ENCODE results near the gene PDE6A.

PDE6A gene

DNA sequence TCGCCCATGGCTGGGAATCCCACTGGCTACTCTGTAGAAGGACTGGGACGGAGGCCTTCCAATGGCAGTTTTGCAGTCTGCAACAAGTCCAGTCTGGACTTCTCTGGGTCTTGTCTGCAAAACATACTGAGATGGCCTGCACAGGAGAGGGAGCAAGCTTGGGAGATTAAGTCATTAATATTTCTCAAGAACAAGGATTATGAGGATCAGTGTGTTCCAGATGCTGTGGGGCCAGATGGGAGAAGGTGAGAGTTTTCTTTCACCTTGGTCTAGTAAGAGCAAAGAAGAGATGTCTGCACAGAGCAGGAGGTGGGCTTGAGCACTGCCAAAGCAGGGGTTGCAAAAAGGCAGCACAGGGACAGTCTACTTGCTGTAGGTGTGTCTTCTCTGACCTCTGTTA lies at the start of gene PDE6A:
Gene PDE6A, minus strand, starts transcription at position 128 of the 400 bp plus-strand sequence. Its CDS starts 120 bp downstream, at position 8.
- no peak for DNase-seq (ENCODE audit: low read depth in 1 of 2, low spot score in 1 of 2)
- no peak for TF ChIP-seq JUND (IDR thresholded peaks at IDR 0.05; ENCODE audit: low read depth)
- in situ Hi-C loops (cut with HindIII; ENCODE audit: low pct_unique_long_range_greater_than_20kb, low sequenced_read_pairs): no loop called here

DNA sequence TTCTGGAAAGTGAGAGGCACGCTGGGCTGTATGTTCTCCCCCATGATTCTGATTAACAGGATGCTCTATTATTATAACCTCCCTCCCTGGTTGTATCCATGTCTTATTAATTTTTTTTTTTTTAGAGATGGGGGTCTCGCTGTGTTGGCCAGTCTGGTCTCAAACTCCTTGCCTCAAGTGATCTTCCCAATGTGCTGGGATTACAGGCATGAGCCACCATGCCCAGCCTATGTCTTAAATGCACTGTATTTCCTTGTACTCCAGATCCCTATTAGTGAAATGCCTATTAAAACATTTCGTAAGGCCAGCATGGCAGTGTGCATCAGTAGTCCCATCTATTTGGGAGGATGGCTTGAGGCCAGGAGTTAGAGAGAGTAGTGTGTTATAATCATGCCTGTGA lies 48.9 kb upstream of the PDE6A start:
- peak in 1 of 2 experiments; percentile 37 for DNase-seq (ENCODE audit: low read depth in 1 of 2, low spot score in 1 of 2)

DNA sequence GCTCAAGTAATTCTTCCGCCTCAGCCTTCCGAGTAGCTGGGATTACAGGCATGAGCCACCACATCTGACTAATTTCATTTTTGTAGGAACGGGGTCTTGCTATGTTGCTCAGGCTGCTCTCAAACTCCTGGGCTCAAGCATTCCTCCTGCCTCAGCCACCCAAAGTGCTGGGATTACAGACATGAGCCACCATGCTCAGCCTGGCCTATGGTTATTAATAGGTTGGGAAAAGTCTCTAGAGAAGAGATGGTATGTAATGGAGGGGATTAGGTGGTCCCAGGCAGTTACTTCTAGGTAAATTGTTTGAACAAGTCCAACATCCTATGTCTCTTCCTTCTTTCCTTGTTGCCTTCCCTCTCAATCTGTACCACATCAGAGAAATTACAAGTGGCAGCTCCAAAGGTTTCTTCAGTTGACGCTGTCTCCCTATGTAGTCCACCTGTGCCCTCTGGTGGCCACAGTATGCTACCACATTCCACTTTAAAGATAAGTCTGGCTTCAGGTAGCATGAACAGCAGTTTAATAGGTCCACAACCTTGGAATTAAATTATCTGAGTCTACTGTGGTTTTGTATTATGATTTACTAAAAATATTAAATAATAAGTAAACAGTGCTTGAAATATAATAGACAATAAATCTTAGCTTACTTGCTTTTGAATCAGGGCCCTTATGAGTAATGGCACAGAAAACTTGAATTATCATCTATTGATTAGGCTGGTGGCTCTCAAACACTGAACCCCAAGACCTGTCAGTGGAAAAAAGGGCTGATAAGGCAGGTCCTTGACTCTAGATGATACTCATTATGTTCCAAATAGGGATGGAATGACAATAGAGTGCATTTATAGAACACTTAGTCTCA lies 46.2 kb upstream of the PDE6A start:
- TF ChIP-seq JUND (IDR thresholded peaks at IDR 0.05; ENCODE audit: low read depth): no peak
- DNase-seq (ENCODE audit: low read depth in 1 of 2, low spot score in 1 of 2): peak; percentile 62 to 90
- in situ Hi-C loops (cut with HindIII; ENCODE audit: low pct_unique_long_range_greater_than_20kb, low sequenced_read_pairs): no loop called here

More for the DNA sequence above, 48.9 kb upstream of the PDE6A start:
- in situ Hi-C loops (cut with HindIII; ENCODE audit: low pct_unique_long_range_greater_than_20kb, low sequenced_read_pairs): no loop called here
- no peak for TF ChIP-seq JUND (IDR thresholded peaks at IDR 0.05; ENCODE audit: low read depth)

DNA sequence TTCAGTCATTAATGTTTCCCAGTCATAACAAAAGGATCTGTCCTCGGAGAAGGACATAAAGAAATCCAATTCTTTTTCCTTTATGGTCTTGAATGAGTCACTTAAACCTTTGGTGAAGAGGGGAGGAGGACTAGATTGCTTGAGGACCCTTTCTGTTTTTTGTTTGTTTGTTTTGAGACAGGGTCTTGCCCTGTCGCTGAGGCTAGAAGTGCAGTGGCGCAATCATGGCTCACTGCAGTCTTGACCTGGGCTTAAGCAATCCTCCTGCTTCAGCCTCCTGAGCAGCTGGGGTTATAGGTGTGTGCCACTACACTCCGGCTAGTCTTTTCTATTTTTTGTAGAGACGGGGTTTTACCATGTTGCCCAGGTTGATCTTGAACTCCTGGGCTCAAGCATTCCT lies 43.5 kb upstream of the PDE6A start:
- TF ChIP-seq JUND (IDR thresholded peaks at IDR 0.05; ENCODE audit: low read depth): no peak
- in situ Hi-C loops (cut with HindIII; ENCODE audit: low pct_unique_long_range_greater_than_20kb, low sequenced_read_pairs): no loop called here
- no peak for DNase-seq (ENCODE audit: low read depth in 1 of 2, low spot score in 1 of 2)

DNA sequence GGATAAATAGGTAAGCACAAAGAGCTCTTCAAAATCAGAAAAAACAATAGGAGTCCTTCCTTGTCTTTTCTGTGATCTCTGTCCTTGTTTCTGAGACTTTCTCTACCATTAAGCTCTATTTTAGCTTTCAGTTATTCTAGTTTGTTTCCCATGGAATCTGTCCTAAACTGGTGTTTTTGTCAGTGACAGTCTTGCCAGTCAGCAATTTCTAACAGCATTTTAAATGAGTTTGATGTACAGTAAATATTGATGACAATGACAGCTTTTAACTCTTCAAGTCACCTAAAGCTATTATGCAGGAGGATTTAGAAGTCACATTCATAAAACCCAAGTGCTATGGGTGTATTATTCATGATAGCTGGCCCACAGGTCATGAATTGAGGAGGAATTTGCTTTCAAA lies 37.9 kb upstream of the PDE6A start:
- in situ Hi-C loops (cut with HindIII; ENCODE audit: low pct_unique_long_range_greater_than_20kb, low sequenced_read_pairs): no loop called here
- TF ChIP-seq JUND (IDR thresholded peaks at IDR 0.05; ENCODE audit: low read depth): no peak
- DNase-seq (ENCODE audit: low read depth in 1 of 2, low spot score in 1 of 2): no peak

- TF ChIP-seq JUND (IDR thresholded peaks at IDR 0.05; ENCODE audit: low read depth): no peak
- DNase-seq (ENCODE audit: low read depth in 1 of 2, low spot score in 1 of 2): no peak
- in situ Hi-C loops (cut with HindIII; ENCODE audit: low pct_unique_long_range_greater_than_20kb, low sequenced_read_pairs): no loop called here
Observed at GRCh38 chr5:149981206-149981605, 36.6 kb upstream of the PDE6A start.

DNA sequence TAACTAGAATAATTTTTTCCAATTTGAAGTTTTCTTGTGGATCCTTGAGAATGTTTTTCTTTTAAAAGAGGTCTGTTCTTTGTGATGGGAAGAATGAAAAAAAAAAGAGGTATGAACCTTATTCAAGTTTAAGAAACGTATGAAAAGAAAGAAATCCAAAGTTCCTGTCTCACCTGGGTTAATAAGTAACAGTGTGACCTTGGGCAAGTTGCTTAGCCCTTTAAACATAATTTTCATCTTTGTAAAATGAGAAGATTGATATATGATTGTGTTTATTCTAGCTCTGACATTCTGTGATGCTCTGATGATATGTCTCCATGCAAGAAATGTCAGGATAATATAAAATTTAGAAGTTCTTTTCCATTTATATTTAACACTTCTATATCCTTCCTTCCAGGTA lies 35.3 kb upstream of the PDE6A start:
- in situ Hi-C loops (cut with HindIII; ENCODE audit: low pct_unique_long_range_greater_than_20kb, low sequenced_read_pairs): no loop called here
- no peak for TF ChIP-seq JUND (IDR thresholded peaks at IDR 0.05; ENCODE audit: low read depth)
- no peak for DNase-seq (ENCODE audit: low read depth in 1 of 2, low spot score in 1 of 2)

GRCh38 chr5:149975409-149975808 lies 30.8 kb upstream of the PDE6A start:
- no peak for TF ChIP-seq JUND (IDR thresholded peaks at IDR 0.05; ENCODE audit: low read depth)
- in situ Hi-C loops (cut with HindIII; ENCODE audit: low pct_unique_long_range_greater_than_20kb, low sequenced_read_pairs): no loop called here
- no peak for DNase-seq (ENCODE audit: low read depth in 1 of 2, low spot score in 1 of 2)

DNA sequence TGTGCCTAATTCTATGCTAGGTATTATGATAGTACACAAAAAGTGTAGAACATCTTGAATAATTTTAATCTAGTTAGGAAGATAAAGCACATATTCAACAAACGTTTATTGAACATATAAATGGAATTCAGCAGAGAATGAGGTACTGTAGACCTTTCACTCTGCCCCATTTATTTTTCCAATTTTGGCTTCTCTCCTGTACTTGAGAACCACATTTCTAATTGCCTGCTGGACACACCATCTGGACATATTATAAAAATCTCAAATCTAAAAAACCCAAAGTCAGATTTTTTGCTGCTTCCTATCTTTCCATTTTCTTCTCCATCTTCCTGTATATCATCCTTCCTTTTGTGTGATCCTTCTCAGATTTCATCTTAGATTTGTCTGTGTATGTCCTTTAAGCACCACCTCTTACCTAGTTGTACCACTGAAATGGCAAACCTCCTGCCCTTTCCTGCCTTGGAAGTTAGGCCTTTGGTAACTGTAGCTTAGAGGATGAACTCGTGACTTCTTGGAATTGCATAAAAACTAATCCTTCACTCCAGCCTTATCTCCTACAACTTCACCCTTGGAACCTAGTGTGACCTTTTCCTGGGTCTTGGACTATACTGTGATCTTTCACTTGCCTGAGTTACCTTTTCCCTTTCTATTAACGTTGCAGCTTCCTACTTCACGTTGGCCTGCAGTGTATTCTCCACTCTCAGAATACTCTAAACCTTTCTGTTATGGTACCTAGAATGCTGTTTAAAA lies 24.8 kb upstream of the PDE6A start:
- TF ChIP-seq JUND (IDR thresholded peaks at IDR 0.05; ENCODE audit: low read depth): no peak

GRCh38 chr5:149966946-149967345 lies 22.4 kb upstream of the PDE6A start:
- in situ Hi-C loops (cut with HindIII; ENCODE audit: low pct_unique_long_range_greater_than_20kb, low sequenced_read_pairs): no loop called here
- no peak for DNase-seq (ENCODE audit: low read depth in 1 of 2, low spot score in 1 of 2)

More for the DNA sequence above, 24.8 kb upstream of the PDE6A start:
- no peak for DNase-seq (ENCODE audit: low read depth in 1 of 2, low spot score in 1 of 2)
- in situ Hi-C loops (cut with HindIII; ENCODE audit: low pct_unique_long_range_greater_than_20kb, low sequenced_read_pairs): no loop called here

GRCh38 chr5:149963729-149964128 lies 19.1 kb upstream of the PDE6A start:
- TF ChIP-seq JUND (IDR thresholded peaks at IDR 0.05; ENCODE audit: low read depth): no peak
- in situ Hi-C loops (cut with HindIII; ENCODE audit: low pct_unique_long_range_greater_than_20kb, low sequenced_read_pairs): no loop called here
- DNase-seq (ENCODE audit: low read depth in 1 of 2, low spot score in 1 of 2): no peak

More at GRCh38 chr5:149966946-149967345, 22.4 kb upstream of the PDE6A start:
- no peak for TF ChIP-seq JUND (IDR thresholded peaks at IDR 0.05; ENCODE audit: low read depth)

DNA sequence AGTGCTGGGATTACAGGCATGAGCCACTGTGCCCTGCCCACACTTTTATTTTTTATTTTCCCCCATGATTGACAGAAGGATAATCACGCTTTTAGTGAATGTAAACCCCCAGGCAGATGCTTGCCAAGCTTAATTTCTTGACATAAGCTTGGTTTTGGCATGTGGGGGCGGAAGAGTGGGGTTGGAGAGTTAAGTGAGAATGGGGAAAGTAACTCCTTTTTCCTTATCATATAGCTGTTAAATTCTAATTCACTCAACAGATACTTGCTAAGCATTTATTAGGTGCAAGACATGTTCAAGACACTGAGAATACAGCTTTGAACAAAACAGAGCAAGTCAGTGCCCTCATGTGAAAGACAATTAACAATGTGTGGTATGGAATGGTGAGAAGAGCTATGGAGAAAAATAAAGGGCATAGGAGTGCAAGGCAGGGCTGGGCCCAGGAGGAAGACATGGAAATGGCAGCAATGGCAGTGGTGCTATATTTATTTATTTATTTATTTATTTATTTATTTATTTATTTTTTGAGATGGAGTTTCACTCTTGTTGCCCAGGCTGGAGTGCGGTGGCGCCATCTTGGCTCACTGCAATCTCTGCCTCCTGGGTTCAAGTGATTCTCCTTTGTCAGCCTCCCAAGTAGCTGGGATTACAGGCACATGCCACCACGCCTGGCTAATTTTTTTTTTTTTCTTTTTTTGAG lies 18.2 kb upstream of the PDE6A start:
- in situ Hi-C loops (cut with HindIII; ENCODE audit: low pct_unique_long_range_greater_than_20kb, low sequenced_read_pairs): no loop called here
- no peak for TF ChIP-seq JUND (IDR thresholded peaks at IDR 0.05; ENCODE audit: low read depth)
- no peak for DNase-seq (ENCODE audit: low read depth in 1 of 2, low spot score in 1 of 2)

Measured in T47D (cell line).